Stimulated activated naive CD4-positive, alpha-beta T cell (primary cell): Measurements from ENCODE around the gene IFNLR1.

Source experiments
- DNase-seq, 6 experiments: peaks; one replicate each; lab custom pipeline; 2025; lab: John Stamatoyannopoulos, UW

IFNLR1 gene

GRCh38 chr1:24120965-24121364 is 66.1 kb downstream of the IFNLR1 start:
- DNase-seq: no peak

GRCh38 chr1:24119859-24120756 is 67.0 kb downstream of the IFNLR1 start:
- DNase-seq: no peak

- DNase-seq: no peak
Observed at GRCh38 chr1:24119489-24119858, 67.6 kb downstream of the IFNLR1 start.

GRCh38 chr1:24118410-24119242 is 68.5 kb downstream of the IFNLR1 start:
- DNase-seq: no peak

GRCh38 chr1:24117722-24118409 is 69.2 kb downstream of the IFNLR1 start:
- DNase-seq: no peak

GRCh38 chr1:24117132-24117531 is 70.0 kb downstream of the IFNLR1 start:
- DNase-seq: no peak

- DNase-seq: no peak
Observed at GRCh38 chr1:24114753-24115152, 72.3 kb downstream of the IFNLR1 start.

GRCh38 chr1:24113641-24114033 is 73.5 kb downstream of the IFNLR1 start:
- DNase-seq: no peak

GRCh38 chr1:24111996-24112779 is 74.9 kb downstream of the IFNLR1 start, which contains the start of gene MYOM3:
MYOM3 (minus strand) TSS chr1:24112135; CDS start chr1:24108636, 3,499 bp downstream.
- peak in 5 of 6 experiments; percentile 5 to 35 (median 9) for DNase-seq

GRCh38 chr1:24111262-24111995 is 75.7 kb downstream of the IFNLR1 start:
- no peak for DNase-seq

- no peak for DNase-seq
Observed at GRCh38 chr1:24110642-24111261, 76.3 kb downstream of the IFNLR1 start.

- DNase-seq: no peak
Observed at GRCh38 chr1:24109686-24110475, 77.2 kb downstream of the IFNLR1 start.

GRCh38 chr1:24109166-24109483 is 78.0 kb downstream of the IFNLR1 start:
- no peak for DNase-seq

- DNase-seq: no peak
Observed at GRCh38 chr1:24108334-24109165, 78.5 kb downstream of the IFNLR1 start.

GRCh38 chr1:24107462-24108138 is 79.5 kb downstream of the IFNLR1 start:
- no peak for DNase-seq

- no peak for DNase-seq
Observed at GRCh38 chr1:24105368-24106160, 81.5 kb downstream of the IFNLR1 start.

GRCh38 chr1:24104854-24105253 is 82.2 kb downstream of the IFNLR1 start:
- no peak for DNase-seq
